Esophagus (tissue), 2 donors: ENCODE measurements around the gene ENPP4. TPM values are rescaled to one million over a fixed set of nuclear protein-coding genes. Genes with fewer than 3 reads are reported as not detected.

Source experiments
- H3K27ac ChIP-seq, 2 donors: one replicate each; pipeline ENCODE4 v1.5.1; 2013; ENCODE audit warnings: low read depth in 2 of 2, mild to moderate bottlenecking in 2 of 2, inconsistent platforms in 1 of 2, low read length in 1 of 2, moderate library complexity in 1 of 2
- H3K27me3 ChIP-seq, 2 donors: one replicate each; pipeline ENCODE4 v1.6.1; 2013; ENCODE audit warnings: low read length in 2 of 2, control low read depth in 1 of 2, mild to moderate bottlenecking in 1 of 2; ENCODE audit not compliant: insufficient read depth in 2 of 2, control insufficient read depth in 1 of 2
- H3K36me3 ChIP-seq, 2 donors: one replicate each; pipeline ENCODE4 v1.6.1; 2013; ENCODE audit warnings: low read length in 1 of 2; ENCODE audit not compliant: control insufficient read depth in 2 of 2, insufficient read depth in 2 of 2
- H3K4me1 ChIP-seq, 2 donors: one replicate each; pipeline ENCODE4 v1.6.1; 2013; ENCODE audit warnings: low read length in 1 of 2; ENCODE audit not compliant: control insufficient read depth in 2 of 2, insufficient read depth in 2 of 2
- H3K4me3 ChIP-seq, 2 donors: one replicate each; pipeline ENCODE4 v1.5.1; 2013; ENCODE audit warnings: low read length in 2 of 2, mild to moderate bottlenecking in 2 of 2, low read depth in 1 of 2, moderate library complexity in 1 of 2
- H3K9me3 ChIP-seq, 2 donors: one replicate each; pipeline ENCODE4 v1.6.1; 2013; ENCODE audit warnings: mild to moderate bottlenecking in 2 of 2, low read depth in 1 of 2, low read length in 1 of 2, moderate library complexity in 1 of 2; ENCODE audit not compliant: control insufficient read depth in 2 of 2, insufficient read depth in 1 of 2
- WGBS, 2 donors: extraction: QIAGEN DNeasy Blood & Tissue Kit; methylation state at CpG; one replicate each; pipeline ENCODE4 v1.1.7; 2013; 5-methylcytosine and 5-hydroxymethylcytosine counted together
- polyA plus RNA-seq, 2 donors: library from polyadenylated mRNA; stranded (reverse); fragments of 200-250 nt; gene quantifications; one replicate each; pipeline ENCODE4 v1.2.3, GENCODE V29; 2013
- donor health status: healthy with polysubstance abuse.
- donor health status: Bipolar disorder and iron deficiency.

The ENPP4 gene
- polyA plus RNA-seq, 2 donors: 0.67 to 1.1 TPM

DNA sequence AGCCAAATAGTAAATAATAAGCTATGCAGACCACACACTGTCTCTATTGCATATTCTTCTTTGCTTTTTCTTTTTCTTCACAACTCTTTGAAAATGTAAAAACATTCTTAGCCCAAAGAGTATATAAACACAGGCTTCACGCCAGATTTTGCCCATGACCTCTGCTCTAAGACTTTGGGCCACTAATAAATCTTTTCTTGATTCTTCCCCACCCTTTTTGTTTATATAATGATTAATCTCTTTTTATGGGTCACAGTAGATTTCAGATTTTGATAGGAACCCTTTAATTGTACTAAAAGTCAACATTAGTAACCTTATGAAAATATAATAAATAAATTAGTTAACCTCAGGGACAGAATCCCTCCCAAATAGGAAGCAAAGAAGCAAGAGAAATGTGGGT lies 56.8 kb downstream of the ENPP4 start:
- Histone ChIP-seq H3K36me3 (no peaks in the 10 kb centered on the region), H3K4me1 (no peaks in the 10 kb centered on the region), H3K9me3 (no peaks in the 10 kb centered on the region), H3K4me3 (no peak overlapping the region), H3K27me3 (peaks cover 0 to 2% of the 10 kb centered on the region in 2 donors), H3K27ac (no peak overlapping the region)
- 62 to 74% methylated on average over 1 of the region's 1 CpG for WGBS, 2 donors

DNA sequence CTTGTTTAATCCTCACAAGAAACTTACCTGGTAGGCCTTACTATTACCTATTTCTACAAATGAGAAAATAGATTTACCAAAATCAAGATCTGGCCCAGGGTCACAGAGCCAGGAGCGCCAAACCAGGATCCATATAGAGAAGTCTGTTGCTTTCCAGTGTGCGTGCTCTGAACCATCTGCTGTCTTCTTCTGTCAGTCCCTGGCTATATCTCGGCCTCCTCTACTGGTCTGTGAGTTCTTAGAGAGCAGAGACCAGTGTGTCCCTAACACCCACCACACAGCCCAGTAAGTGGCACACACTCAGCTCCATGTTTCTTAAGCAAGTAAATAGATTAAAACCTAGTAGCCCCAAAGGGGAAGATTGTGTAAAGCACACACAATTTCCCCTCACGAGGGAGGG lies 59.9 kb downstream of the ENPP4 start:
- H3K36me3 ChIP-seq: no peaks in the 10 kb centered on the region
- 94% methylated on average over 4 of the region's 4 CpGs for WGBS, 2 donors
- no peak overlapping the region for H3K27ac ChIP-seq
- no peak overlapping the region for H3K4me3 ChIP-seq
- H3K27me3 ChIP-seq: peaks cover 0 to 2% of the 10 kb centered on the region in 2 donors
- no peaks in the 10 kb centered on the region for H3K4me1 ChIP-seq
- H3K9me3 ChIP-seq: no peaks in the 10 kb centered on the region

DNA sequence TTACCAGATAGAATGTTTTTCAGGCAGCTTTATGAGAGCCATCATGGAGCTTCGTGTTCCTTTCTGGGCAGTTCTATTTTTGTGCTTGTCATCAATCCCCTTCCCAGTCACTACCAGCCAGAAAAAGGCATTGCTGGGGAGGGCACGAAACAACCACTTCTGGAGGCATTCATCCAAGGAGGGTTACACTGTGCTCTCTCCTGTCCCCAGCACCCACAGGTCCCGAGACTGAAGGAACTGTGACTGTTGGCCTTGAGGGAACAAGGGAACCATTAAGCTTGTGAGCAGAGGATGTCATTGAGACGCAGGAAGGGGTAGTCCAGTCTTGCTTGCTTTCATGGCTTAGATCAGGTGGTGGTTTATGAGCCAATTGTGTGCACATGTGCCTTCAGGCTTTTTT lies 61.1 kb downstream of the ENPP4 start:
- Histone ChIP-seq H3K9me3 (no peaks in the 10 kb centered on the region), H3K36me3 (no peaks in the 10 kb centered on the region), H3K4me3 (no peak overlapping the region), H3K27ac (no peak overlapping the region), H3K4me1 (no peaks in the 10 kb centered on the region), H3K27me3 (peaks cover 0 to 2% of the 10 kb centered on the region in 2 donors)
- whole genome bisulfite sequencing, 2 donors: 83 to 89% methylated on average over 4 of the region's 4 CpGs

DNA sequence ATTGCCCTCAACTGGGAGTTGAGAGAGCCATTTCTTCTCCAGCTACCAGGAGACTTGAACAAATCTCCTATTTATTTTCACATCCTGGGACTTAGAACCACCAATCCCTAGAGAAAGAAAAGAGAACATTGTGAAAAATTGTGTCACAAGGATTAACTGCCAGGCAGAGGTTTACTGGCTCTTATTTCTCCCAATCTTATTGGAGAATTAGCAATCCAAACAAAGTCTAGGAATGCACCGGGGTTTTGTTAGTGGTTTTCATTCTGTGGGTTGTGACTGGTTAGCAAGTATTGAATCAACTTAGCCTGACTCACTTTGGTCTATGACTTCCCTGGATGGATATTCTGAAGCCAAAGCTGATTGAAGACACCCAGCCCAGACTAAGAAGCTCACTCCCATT lies 62.2 kb downstream of the ENPP4 start:
- Histone ChIP-seq H3K27me3 (peaks cover 0 to 2% of the 10 kb centered on the region in 2 donors), H3K9me3 (no peaks in the 10 kb centered on the region), H3K4me3 (no peak overlapping the region), H3K4me1 (no peaks in the 10 kb centered on the region), H3K36me3 (no peaks in the 10 kb centered on the region), H3K27ac (no peak overlapping the region)
- 39 to 50% methylated on average over 1 of the region's 1 CpG for WGBS, 2 donors

Other genes starting within 250 kb of the ENPP4 start
- gene CLIC5, start 114.1 kb upstream of the ENPP4 start, polyA plus RNA-seq: under 1 TPM; 0.25 to 0.37 TPM
- under 1 TPM; 0.27 to 0.35 TPM for gene ENPP5, start 41.0 kb downstream of the ENPP4 start, polyA plus RNA-seq